Measurements from ENCODE around the gene BEX1.
"Not testable (repeated sequence)": the region's sequence is repeated elsewhere in the genome, so short reads cannot be mapped to it uniquely, and the experiment has no call there.

Gene BEX1

GRCh38 chrX:103051260-103051789 lies 12.6 kb downstream of the BEX1 start:
- Histone ChIP-seq H3K27ac (no peak overlapping the region), H3K9ac (ENCODE audit: insufficient read length) (no peak overlapping the region), H3K4me3 (no peak overlapping the region), H3K36me3 (ENCODE audit: insufficient read depth, low read length) (no peaks in the 10 kb centered on the region), H3K9me3 (ENCODE audit: low read depth, low read length) (no peaks in the 10 kb centered on the region)
- no peak for DNase-seq (ENCODE audit: low read depth, low spot score)
- TF ChIP-seq FOXP2 (optimal IDR thresholded peaks at IDR 0.05; ENCODE audit: control extremely low read depth, extremely low read length, insufficient read depth): no peak
- no peak for TF ChIP-seq POLR2AphosphoS5 (IDR thresholded peaks at IDR 0.05; ENCODE audit: borderline replicate concordance, low read depth, low read length)
- TF ChIP-seq EZH2 (IDR thresholded peaks at IDR 0.05): no peak

- not testable (repeated sequence) for H3K36me3 ChIP-seq (ENCODE audit: insufficient read depth, low read length); DNase-seq (ENCODE audit: low read depth, low spot score); H3K4me3 ChIP-seq; H3K27ac ChIP-seq; H3K9me3 ChIP-seq (ENCODE audit: low read depth, low read length); H3K9ac ChIP-seq (ENCODE audit: insufficient read length)
Measured at GRCh38 chrX:103033371-103033770, 30.6 kb downstream of the BEX1 start.

- no peak for TF ChIP-seq POLR2AphosphoS5 (IDR thresholded peaks at IDR 0.05; ENCODE audit: borderline replicate concordance, low read depth, low read length)
- TF ChIP-seq EZH2 (IDR thresholded peaks at IDR 0.05): no peak
- TF ChIP-seq FOXP2 (optimal IDR thresholded peaks at IDR 0.05; ENCODE audit: control extremely low read depth, extremely low read length, insufficient read depth): no peak
- no peak overlapping the region for H3K9ac ChIP-seq (ENCODE audit: insufficient read length)
- no peaks in the 10 kb centered on the region for H3K9me3 ChIP-seq (ENCODE audit: low read depth, low read length)
- DNase-seq (ENCODE audit: low read depth, low spot score): no peak
- H3K36me3 ChIP-seq (ENCODE audit: insufficient read depth, low read length): no peaks in the 10 kb centered on the region
- no peak overlapping the region for H3K4me3 ChIP-seq
- no peak overlapping the region for H3K27ac ChIP-seq
Measured at GRCh38 chrX:103017542-103017941, 46.4 kb downstream of the BEX1 start.

GRCh38 chrX:103012945-103013344 lies 51.0 kb downstream of the BEX1 start:
- Histone ChIP-seq H3K36me3 (ENCODE audit: insufficient read depth, low read length) (no peaks in the 10 kb centered on the region), H3K4me3 (no peak overlapping the region), H3K27ac (no peak overlapping the region), H3K9me3 (ENCODE audit: low read depth, low read length) (no peaks in the 10 kb centered on the region), H3K9ac (ENCODE audit: insufficient read length) (no peak overlapping the region)
- no peak for TF ChIP-seq FOXP2 (optimal IDR thresholded peaks at IDR 0.05; ENCODE audit: control extremely low read depth, extremely low read length, insufficient read depth)
- no peak for TF ChIP-seq POLR2AphosphoS5 (IDR thresholded peaks at IDR 0.05; ENCODE audit: borderline replicate concordance, low read depth, low read length)
- no peak for TF ChIP-seq EZH2 (IDR thresholded peaks at IDR 0.05)
- DNase-seq (ENCODE audit: low read depth, low spot score): no peak
